ENCODE results near the gene ANXA3.

The ANXA3 gene

GRCh38 chr4:78644744-78645330 lies 93.3 kb downstream of the ANXA3 start:
- DNase-seq (ENCODE audit: low read depth in 2 of 2) = no peak

- DNase-seq (ENCODE audit: low read depth in 2 of 2) = no peak
These were observed 94.5 kb downstream of the ANXA3 start for GRCh38 chr4:78645853-78646757.

- DNase-seq (ENCODE audit: low read depth in 2 of 2) = no peak
These were observed 95.7 kb downstream of the ANXA3 start for GRCh38 chr4:78647272-78647671.

GRCh38 chr4:78648640-78649363 lies 97.2 kb downstream of the ANXA3 start:
- DNase-seq (ENCODE audit: low read depth in 2 of 2) = no peak

- DNase-seq (ENCODE audit: low read depth in 2 of 2) = no peak
These were observed 98.8 kb downstream of the ANXA3 start for GRCh38 chr4:78650106-78651024.

- no peak for DNase-seq (ENCODE audit: low read depth in 2 of 2)
These were observed 99.8 kb downstream of the ANXA3 start for GRCh38 chr4:78651250-78651860.

GRCh38 chr4:78652282-78652876 lies 100.8 kb downstream of the ANXA3 start:
- DNase-seq (ENCODE audit: low read depth in 2 of 2) = no peak

GRCh38 chr4:78653655-78654054 lies 102.1 kb downstream of the ANXA3 start:
- no peak for DNase-seq (ENCODE audit: low read depth in 2 of 2)

GRCh38 chr4:78654807-78655206 lies 103.2 kb downstream of the ANXA3 start:
- no peak for DNase-seq (ENCODE audit: low read depth in 2 of 2)

- no peak for DNase-seq (ENCODE audit: low read depth in 2 of 2)
These were observed 105.4 kb downstream of the ANXA3 start for GRCh38 chr4:78656968-78657445.

- DNase-seq (ENCODE audit: low read depth in 2 of 2) = no peak
These were observed 107.7 kb downstream of the ANXA3 start for GRCh38 chr4:78659264-78659663.

- DNase-seq (ENCODE audit: low read depth in 2 of 2) = no peak
These were observed 108.1 kb downstream of the ANXA3 start for GRCh38 chr4:78659665-78660064.
